ENCODE results near the gene SRPX2.

Gene SRPX2, protein sequence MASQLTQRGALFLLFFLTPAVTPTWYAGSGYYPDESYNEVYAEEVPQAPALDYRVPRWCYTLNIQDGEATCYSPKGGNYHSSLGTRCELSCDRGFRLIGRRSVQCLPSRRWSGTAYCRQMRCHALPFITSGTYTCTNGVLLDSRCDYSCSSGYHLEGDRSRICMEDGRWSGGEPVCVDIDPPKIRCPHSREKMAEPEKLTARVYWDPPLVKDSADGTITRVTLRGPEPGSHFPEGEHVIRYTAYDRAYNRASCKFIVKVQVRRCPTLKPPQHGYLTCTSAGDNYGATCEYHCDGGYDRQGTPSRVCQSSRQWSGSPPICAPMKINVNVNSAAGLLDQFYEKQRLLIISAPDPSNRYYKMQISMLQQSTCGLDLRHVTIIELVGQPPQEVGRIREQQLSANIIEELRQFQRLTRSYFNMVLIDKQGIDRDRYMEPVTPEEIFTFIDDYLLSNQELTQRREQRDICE

DNA sequence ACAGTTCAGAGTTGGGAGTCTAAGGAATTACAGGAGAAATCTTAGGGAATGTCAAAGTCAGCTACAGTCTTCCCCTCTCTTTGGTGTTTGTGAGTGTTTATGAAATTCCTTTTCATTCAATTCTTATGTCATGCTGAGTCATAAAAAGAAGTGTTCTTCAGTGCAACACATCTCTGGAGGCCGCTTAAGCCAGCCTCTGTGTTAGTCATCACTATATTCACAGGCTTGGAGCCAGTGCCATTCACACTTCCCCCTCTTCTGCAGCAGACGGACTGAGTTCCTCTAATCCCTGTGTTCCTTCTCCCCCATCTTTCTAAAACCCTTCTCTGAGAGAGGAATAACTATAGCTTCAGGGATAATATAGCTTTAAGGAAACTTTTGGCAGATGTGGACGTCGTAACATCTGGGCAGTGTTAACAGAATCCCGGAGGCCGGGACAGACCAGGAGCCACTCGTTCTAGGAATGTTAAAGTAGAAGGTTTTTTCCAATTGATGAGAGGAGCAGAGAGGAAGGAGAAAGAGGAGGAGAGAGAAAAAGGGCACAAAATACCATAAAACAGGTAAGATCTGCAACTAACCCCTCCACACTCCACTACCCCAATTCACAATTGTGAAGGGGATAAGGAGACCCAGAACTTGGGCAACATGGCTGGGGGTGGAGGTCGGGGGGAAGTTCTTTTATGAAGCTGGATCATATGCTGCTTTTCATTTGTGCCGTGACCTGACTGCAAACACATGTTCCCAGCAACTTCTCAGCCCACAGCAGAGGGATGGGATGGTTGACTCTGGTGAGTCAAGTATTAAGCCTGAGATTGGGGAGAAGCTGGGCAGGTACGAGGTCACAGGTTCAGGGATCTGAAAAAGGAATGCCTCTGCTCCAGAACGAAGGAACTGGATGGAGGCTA lies at the start of gene SRPX2:
SRPX2 (plus strand) TSS at position 244 of the 905 bp plus-strand sequence. CDS start 2,124 bp downstream, outside the sequence.
- Mint-ChIP-seq H3K27me3 (ENCODE audit: low read depth) (peaks cover 11% of the 10 kb centered on the region), H3K4me1 (ENCODE audit: low read depth) (no peaks in the 10 kb centered on the region), H3K4me3 (no peak within 1 kb of the TSS), H3K9me3 (no peaks in the 10 kb centered on the region), H3K27ac (no peak within 1 kb of the TSS), H3K36me3 (ENCODE audit: low read depth) (no peaks in the 10 kb centered on the region)

DNA sequence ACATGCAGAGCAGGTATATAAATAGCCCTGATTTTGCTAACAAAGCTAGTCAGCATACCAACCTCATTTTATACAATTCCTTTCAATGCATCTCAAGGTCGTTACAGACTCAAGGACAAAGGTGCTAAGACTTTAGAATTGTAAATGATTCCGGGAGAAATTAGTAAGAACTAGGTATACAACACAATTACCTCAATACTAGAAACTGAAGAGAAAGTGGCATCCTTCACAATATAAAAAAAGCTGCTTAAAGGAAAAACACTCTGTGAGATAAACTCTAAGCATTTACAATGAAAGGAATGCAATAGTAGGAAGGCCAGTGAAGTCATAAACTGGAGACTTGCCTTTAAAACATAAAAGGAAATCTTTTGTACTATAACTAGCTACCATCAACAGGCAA lies 47.4 kb upstream of the SRPX2 start:
- H3K27ac Mint-ChIP-seq, result no peak overlapping the region
- no peaks in the 10 kb centered on the region for H3K9me3 Mint-ChIP-seq
- no peaks in the 10 kb centered on the region for H3K36me3 Mint-ChIP-seq (ENCODE audit: low read depth)
- H3K4me3 Mint-ChIP-seq, result no peak overlapping the region
- no peaks in the 10 kb centered on the region for H3K27me3 Mint-ChIP-seq (ENCODE audit: low read depth)
- no peaks in the 10 kb centered on the region for H3K4me1 Mint-ChIP-seq (ENCODE audit: low read depth)

DNA sequence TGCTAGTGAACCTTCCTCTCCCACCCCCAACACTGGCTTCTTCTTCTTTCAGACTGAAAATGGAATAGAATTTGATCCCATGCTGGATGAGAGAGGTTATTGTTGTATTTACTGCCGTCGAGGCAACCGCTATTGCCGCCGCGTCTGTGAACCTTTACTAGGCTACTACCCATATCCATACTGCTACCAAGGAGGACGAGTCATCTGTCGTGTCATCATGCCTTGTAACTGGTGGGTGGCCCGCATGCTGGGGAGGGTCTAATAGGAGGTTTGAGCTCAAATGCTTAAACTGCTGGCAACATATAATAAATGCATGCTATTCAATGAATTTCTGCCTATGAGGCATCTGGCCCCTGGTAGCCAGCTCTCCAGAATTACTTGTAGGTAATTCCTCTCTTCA lies 44.5 kb upstream of the SRPX2 start:
- H3K27ac Mint-ChIP-seq, result no peak overlapping the region
- H3K9me3 Mint-ChIP-seq, result no peaks in the 10 kb centered on the region
- no peaks in the 10 kb centered on the region for H3K36me3 Mint-ChIP-seq (ENCODE audit: low read depth)
- no peaks in the 10 kb centered on the region for H3K27me3 Mint-ChIP-seq (ENCODE audit: low read depth)
- H3K4me1 Mint-ChIP-seq (ENCODE audit: low read depth), result no peaks in the 10 kb centered on the region
- H3K4me3 Mint-ChIP-seq, result no peak overlapping the region

DNA sequence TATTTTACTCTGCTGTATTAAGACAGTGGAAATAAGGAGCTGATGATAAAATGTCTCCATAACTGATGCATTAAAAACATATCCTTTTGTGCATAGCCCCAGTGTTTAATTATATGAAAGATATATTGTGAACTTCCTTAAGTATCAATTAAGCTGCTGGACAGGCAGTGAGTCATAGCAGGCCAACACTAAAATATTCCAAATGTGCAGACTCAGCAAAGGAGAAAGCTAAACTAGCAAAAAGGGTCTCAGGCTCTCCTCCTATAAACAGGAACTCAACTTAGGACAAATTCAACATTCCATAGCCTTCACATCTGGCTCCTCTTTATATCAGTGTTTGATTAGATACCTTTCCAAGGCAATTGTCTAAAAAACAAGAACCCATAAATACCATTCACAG lies 43.7 kb upstream of the SRPX2 start:
- Mint-ChIP-seq H3K4me3 (no peak overlapping the region), H3K27me3 (ENCODE audit: low read depth) (no peaks in the 10 kb centered on the region), H3K36me3 (ENCODE audit: low read depth) (no peaks in the 10 kb centered on the region), H3K4me1 (ENCODE audit: low read depth) (no peaks in the 10 kb centered on the region), H3K9me3 (no peaks in the 10 kb centered on the region), H3K27ac (no peak overlapping the region)

DNA sequence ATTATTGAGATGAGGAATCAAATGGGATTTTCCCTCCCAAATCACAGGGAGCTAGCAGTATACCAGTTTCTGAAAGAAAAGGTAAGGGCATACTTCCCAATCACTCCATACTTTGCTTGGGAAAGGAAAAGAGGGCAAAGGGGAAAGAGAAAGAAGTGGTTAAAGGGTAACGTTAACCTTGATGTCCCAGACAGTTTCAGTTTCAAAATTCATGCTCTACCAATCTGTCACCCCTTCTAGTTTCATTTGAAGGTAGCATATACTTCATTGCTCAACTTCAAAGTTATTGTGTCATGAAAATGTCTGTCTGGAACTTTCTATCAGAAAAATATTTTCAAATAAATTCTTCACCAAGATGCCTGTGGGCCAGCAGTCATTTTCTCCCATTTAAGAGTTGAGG lies 43.2 kb upstream of the SRPX2 start:
- H3K36me3 Mint-ChIP-seq (ENCODE audit: low read depth), result no peaks in the 10 kb centered on the region

DNA sequence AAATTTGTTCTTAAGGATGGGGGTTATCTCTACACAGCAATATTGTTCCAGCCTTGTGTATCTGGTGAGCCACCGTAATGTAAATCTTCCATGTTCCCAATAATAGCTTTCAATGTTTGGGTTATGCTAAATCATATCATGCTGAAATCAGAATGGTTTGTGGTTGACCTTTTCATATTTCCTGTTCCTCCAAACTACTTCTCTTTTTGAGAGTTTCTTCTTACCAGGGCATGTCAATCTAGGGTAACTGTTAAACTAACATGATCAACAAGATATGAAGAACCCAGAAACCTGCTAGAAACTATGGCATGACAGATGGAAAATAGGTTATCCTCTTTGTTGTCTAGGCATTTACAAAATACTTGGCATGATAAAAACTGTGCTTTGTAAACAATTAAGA lies 37.2 kb upstream of the SRPX2 start:
- Mint-ChIP-seq H3K4me3 (no peak overlapping the region), H3K27ac (no peak overlapping the region), H3K4me1 (ENCODE audit: low read depth) (no peaks in the 10 kb centered on the region)

More for the DNA sequence above, 43.2 kb upstream of the SRPX2 start:
- no peaks in the 10 kb centered on the region for H3K4me1 Mint-ChIP-seq (ENCODE audit: low read depth)
- H3K9me3 Mint-ChIP-seq, result no peaks in the 10 kb centered on the region
- H3K27ac Mint-ChIP-seq, result no peak overlapping the region
- no peaks in the 10 kb centered on the region for H3K27me3 Mint-ChIP-seq (ENCODE audit: low read depth)
- H3K4me3 Mint-ChIP-seq, result no peak overlapping the region

DNA sequence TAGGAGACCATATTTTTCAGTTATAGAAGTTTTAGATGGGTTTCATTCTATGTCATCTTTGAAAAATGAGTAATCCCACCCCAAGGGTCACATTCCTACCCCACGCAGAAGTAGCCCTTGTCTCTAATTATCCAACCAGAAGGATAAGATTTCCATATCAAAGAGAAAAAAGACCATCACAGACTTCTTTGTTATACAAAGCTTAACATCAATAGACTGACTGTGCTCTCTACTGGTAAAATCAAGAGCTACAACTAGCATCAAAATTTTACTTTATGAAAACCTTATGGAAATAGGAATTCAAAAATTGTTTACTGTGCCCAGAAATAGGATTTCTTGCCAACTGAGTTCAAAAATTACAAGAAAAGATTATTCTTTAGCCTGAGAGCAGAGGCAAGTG lies 34.4 kb upstream of the SRPX2 start:
- Mint-ChIP-seq H3K4me3 (no peak overlapping the region), H3K36me3 (ENCODE audit: low read depth) (no peaks in the 10 kb centered on the region), H3K4me1 (ENCODE audit: low read depth) (no peaks in the 10 kb centered on the region), H3K9me3 (no peaks in the 10 kb centered on the region), H3K27ac (no peak overlapping the region), H3K27me3 (ENCODE audit: low read depth) (peaks cover 3% of the 10 kb centered on the region)

More for the DNA sequence above, 37.2 kb upstream of the SRPX2 start:
- no peaks in the 10 kb centered on the region for H3K36me3 Mint-ChIP-seq (ENCODE audit: low read depth)
- no peaks in the 10 kb centered on the region for H3K27me3 Mint-ChIP-seq (ENCODE audit: low read depth)
- H3K9me3 Mint-ChIP-seq, result no peaks in the 10 kb centered on the region

DNA sequence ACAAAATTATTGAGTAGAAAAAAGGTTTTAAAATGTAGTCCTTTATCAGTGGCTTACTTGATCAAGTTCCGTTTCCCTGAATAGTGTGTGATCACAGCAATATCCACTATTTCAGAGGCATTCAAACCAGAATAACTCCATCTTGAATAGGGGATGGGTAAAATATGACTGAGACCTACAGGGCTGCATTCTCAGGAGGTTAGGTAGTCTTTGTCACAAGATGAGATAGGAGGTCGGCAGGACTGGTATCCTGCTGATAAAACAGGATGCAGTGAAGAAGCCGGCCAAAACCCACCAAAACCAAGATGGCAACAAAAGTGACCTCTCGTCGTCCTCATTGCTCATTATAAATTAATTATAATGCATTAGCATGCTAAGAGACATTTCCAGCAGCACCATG lies 32.0 kb upstream of the SRPX2 start:
- H3K27ac Mint-ChIP-seq, result no peak overlapping the region
- no peaks in the 10 kb centered on the region for H3K9me3 Mint-ChIP-seq
- H3K36me3 Mint-ChIP-seq (ENCODE audit: low read depth), result no peaks in the 10 kb centered on the region
- no peak overlapping the region for H3K4me3 Mint-ChIP-seq
- H3K4me1 Mint-ChIP-seq (ENCODE audit: low read depth), result no peaks in the 10 kb centered on the region
- peaks cover 8% of the 10 kb centered on the region for H3K27me3 Mint-ChIP-seq (ENCODE audit: low read depth)

DNA sequence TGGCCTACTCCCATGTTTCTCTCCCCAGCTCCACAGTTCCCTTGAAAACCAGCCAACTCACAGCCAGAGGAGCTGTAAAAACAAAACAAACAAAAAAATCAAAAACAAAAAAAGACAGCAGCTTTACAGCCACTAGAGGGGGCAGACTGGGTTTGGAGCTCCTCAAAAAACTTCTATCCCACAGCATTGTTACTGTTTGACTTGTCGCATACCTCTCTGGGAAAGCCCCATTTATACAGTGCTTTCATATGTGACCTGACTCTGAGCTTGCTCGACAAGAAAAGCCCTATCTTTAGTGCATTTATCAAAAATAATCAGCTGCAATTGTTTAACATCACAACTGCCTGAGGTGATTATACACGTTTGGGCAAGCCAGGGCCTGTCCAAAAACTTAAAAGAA lies 29.0 kb upstream of the SRPX2 start:
- Mint-ChIP-seq H3K36me3 (ENCODE audit: low read depth) (no peaks in the 10 kb centered on the region), H3K27ac (no peak overlapping the region), H3K4me3 (no peak overlapping the region), H3K4me1 (ENCODE audit: low read depth) (no peaks in the 10 kb centered on the region), H3K9me3 (no peaks in the 10 kb centered on the region), H3K27me3 (ENCODE audit: low read depth) (peaks cover 16% of the 10 kb centered on the region)

DNA sequence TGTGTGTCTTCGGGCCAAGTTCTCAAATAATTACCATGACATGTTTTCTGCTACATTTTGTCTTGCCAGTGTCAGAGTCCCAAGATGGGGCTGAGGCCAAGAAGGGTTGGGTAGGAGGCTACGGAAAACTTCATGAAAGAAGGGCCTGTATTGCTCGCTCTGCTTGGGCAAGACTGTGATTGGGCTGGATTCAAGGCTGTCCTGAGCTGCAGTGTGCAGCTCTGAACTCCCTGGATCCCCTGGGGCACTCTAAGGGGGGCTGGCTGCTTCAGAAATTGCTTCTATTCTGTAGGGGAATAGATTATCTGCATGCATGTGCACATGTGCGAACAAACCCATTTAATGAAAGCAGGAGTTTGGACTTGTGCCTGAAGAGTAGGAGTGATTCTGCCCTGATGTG lies 21.0 kb upstream of the SRPX2 start:
- H3K4me3 Mint-ChIP-seq, result no peak overlapping the region
- no peak overlapping the region for H3K27ac Mint-ChIP-seq
- H3K9me3 Mint-ChIP-seq, result no peaks in the 10 kb centered on the region
- H3K4me1 Mint-ChIP-seq (ENCODE audit: low read depth), result peaks cover 5% of the 10 kb centered on the region
- H3K27me3 Mint-ChIP-seq (ENCODE audit: low read depth), result peaks cover 4% of the 10 kb centered on the region
- no peaks in the 10 kb centered on the region for H3K36me3 Mint-ChIP-seq (ENCODE audit: low read depth)

DNA sequence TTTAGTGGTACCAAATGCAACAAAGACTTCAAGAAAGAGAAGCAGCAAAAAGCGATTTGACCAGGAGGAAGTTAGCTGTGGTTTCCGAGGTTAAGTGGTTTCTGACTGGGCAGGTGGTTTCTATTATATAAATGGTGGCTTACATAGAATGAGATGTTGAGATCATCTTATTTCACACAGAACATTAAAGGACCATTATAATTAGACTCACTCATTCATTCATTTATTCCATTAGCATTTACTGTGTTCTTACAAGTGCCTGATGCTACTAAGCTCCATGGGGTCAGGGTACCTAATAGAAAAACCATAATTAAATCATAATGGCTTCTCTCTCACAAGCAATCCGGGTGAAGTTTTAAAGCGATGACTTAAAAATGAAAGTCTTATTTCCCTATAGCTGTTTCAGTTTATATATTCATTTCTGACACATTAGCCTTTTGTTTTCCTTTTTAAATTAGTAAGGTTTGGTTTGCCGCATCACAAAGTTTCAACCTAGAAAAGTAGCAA lies 18.0 kb upstream of the SRPX2 start:
- Mint-ChIP-seq H3K27me3 (ENCODE audit: low read depth) (no peaks in the 10 kb centered on the region), H3K4me3 (no peak overlapping the region), H3K27ac (no peak overlapping the region), H3K4me1 (ENCODE audit: low read depth) (peaks cover 5% of the 10 kb centered on the region), H3K9me3 (no peaks in the 10 kb centered on the region), H3K36me3 (ENCODE audit: low read depth) (no peaks in the 10 kb centered on the region)

DNA sequence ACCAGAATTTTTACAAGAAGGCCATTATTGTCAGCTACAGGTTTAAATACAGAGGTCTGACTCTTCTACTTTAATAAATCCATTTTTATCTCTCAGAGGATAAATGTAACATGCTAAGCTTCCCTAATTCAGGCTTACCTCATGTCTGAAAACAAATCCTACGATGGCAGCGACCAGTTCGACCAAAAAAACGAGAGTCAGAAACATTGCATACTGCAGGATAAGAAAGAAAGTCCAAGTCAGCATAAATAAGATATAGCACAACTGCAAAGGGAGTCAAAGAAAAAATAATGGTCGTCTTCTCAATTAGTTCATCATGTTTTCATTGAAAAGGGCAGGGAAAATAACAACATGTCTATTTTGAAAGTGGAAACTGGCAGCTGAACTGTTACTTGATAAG lies 9.0 kb upstream of the SRPX2 start:
- no peaks in the 10 kb centered on the region for H3K9me3 Mint-ChIP-seq
- H3K36me3 Mint-ChIP-seq (ENCODE audit: low read depth), result no peaks in the 10 kb centered on the region
- no peak overlapping the region for H3K4me3 Mint-ChIP-seq
- H3K27ac Mint-ChIP-seq, result no peak overlapping the region
- H3K27me3 Mint-ChIP-seq (ENCODE audit: low read depth), result peaks cover 36% of the 10 kb centered on the region
- H3K4me1 Mint-ChIP-seq (ENCODE audit: low read depth), result peaks cover 3% of the 10 kb centered on the region

DNA sequence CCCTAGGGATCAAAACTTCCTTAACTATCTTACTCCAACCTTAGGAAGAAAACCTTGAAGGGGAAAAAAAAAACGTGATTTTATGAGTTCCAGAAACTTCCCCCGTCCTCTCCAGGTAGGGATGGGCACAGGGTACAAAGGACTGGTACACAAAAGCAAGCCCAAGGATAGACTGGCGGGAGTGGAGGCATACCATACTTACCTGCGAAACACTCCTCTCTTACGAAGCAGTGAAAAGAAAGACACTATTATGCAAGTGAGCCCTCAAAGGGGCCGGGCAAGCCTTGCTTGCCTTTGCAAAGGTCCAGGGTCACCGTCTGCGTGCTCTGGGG lies 8.0 kb upstream of the SRPX2 start:
- Mint-ChIP-seq H3K36me3 (ENCODE audit: low read depth) (no peaks in the 10 kb centered on the region), H3K9me3 (no peaks in the 10 kb centered on the region), H3K27me3 (ENCODE audit: low read depth) (peaks cover 36% of the 10 kb centered on the region), H3K4me1 (ENCODE audit: low read depth) (peaks cover 3% of the 10 kb centered on the region), H3K4me3 (no peak overlapping the region), H3K27ac (no peak overlapping the region)

DNA sequence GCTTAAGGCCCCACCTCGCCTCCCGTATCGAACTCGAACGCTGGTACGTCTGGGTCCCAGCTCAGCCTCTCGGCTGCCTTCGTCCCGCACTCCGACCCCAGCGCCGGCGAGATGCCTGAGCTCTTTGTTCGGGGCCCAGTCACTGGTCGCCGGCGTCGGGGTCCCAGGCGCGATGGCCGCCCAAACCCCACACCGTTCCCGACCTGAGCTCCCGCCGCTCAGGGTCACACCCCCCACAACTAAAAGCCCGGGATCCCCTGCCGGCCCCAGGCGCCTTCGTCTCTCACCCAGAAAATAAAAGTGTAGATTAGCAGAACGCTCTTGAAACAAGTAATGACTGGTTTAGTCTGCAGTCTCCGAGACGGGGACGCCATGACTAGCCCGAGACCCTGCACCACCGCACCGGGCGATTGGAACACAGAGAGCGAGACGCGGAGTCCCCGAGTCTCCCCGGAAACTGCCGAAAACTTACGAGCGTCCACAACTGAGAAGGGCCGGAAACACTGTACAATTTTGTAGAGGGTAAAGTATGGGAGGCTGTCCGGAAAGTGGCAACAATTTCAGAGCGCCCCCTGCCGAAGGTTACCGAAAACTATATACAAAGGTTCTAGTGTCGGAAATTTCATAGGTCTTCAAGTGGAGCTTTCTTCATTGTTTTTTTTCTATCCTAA lies 7.5 kb upstream of the SRPX2 start, which contains the start of gene TSPAN6:
TSPAN6 (minus strand) TSS at position 486 of the 671 bp plus-strand sequence; CDS start at position 374, 112 bp downstream.
- Mint-ChIP-seq H3K27me3 (ENCODE audit: low read depth) (peaks cover 36% of the 10 kb centered on the region), H3K36me3 (ENCODE audit: low read depth) (no peaks in the 10 kb centered on the region), H3K4me1 (ENCODE audit: low read depth) (peaks cover 3% of the 10 kb centered on the region), H3K4me3 (peak within 1 kb of the TSS; percentile 89), H3K9me3 (no peaks in the 10 kb centered on the region), H3K27ac (no peak within 1 kb of the TSS)
